Ishikawa (cell line): ENCODE measurements around the gene LARGE2.

Experiments used
- EGR1 ChIP-seq: IDR thresholded peaks from 2 replicates; pipeline ENCODE4 v1.6.1; 2012
- EP300 ChIP-seq: IDR thresholded peaks from 2 replicates; pipeline ENCODE4 v1.6.1; 2012; ENCODE audit warnings: borderline replicate concordance
- TEAD4 ChIP-seq: IDR thresholded peaks from 2 replicates; pipeline ENCODE4 v1.6.1; 2012
- TF ChIP-seq, protein P1 (sequence below): IDR thresholded peaks from 2 replicates; pipeline ENCODE4 v1.6.1; 2012
- TF ChIP-seq, protein P2 (sequence below): IDR thresholded peaks from 2 replicates; pipeline ENCODE4 v1.6.1; 2012; ENCODE audit warnings: low read depth, mild to moderate bottlenecking

DNA sequence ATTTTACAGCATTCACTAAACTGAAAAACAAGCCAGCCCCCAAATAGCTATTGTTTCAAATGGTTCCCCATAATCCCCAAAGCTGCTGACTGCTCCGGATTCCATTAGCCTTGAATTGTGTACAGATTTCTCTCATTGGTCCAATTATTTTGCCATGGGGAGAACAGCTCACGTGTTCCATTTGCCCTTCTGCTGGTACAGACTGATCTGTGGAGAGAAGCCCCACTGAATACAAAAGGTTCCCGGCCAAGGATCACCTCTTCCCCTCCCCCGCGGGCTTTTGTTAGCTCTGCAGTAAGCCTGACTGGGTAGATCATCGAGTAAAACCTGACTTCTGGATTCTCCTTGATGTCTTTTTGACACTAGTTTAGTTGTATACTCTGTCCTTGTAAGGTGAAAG lies 46.1 kb upstream of the LARGE2 start:
- TF ChIP-seq TEAD4 = no peak
- TF ChIP-seq, protein P1, sequence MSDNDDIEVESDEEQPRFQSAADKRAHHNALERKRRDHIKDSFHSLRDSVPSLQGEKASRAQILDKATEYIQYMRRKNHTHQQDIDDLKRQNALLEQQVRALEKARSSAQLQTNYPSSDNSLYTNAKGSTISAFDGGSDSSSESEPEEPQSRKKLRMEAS = no peak
- TF ChIP-seq EP300 = no peak
- no peak for TF ChIP-seq EGR1
- TF ChIP-seq, protein P2, sequence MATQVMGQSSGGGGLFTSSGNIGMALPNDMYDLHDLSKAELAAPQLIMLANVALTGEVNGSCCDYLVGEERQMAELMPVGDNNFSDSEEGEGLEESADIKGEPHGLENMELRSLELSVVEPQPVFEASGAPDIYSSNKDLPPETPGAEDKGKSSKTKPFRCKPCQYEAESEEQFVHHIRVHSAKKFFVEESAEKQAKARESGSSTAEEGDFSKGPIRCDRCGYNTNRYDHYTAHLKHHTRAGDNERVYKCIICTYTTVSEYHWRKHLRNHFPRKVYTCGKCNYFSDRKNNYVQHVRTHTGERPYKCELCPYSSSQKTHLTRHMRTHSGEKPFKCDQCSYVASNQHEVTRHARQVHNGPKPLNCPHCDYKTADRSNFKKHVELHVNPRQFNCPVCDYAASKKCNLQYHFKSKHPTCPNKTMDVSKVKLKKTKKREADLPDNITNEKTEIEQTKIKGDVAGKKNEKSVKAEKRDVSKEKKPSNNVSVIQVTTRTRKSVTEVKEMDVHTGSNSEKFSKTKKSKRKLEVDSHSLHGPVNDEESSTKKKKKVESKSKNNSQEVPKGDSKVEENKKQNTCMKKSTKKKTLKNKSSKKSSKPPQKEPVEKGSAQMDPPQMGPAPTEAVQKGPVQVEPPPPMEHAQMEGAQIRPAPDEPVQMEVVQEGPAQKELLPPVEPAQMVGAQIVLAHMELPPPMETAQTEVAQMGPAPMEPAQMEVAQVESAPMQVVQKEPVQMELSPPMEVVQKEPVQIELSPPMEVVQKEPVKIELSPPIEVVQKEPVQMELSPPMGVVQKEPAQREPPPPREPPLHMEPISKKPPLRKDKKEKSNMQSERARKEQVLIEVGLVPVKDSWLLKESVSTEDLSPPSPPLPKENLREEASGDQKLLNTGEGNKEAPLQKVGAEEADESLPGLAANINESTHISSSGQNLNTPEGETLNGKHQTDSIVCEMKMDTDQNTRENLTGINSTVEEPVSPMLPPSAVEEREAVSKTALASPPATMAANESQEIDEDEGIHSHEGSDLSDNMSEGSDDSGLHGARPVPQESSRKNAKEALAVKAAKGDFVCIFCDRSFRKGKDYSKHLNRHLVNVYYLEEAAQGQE = no peak
